Psoas muscle (tissue), 8 donors: ENCODE data around the gene PYCR2. TPM values are rescaled to one million over a fixed set of nuclear protein-coding genes. Genes with fewer than 3 reads are reported as not detected.

Experiments used
- ATAC-seq, 4 donors: fragments of 200-7000 bp; cut with Tn5 transposase; one replicate each; pipeline ENCODE4 v1.9.1; 2020; ENCODE audit warnings: moderate library complexity in 3 of 4, mild to moderate bottlenecking in 2 of 4
- DNase-seq, 2 donors: peaks; one replicate each; pipeline ENCODE4 v3.0.0-alpha.2; 2020
- H3K27ac ChIP-seq: fragments of 200-600 bp; one replicate; pipeline ENCODE4 v1.8.0; 2022
- H3K27me3 ChIP-seq, 3 donors: fragments of 200-600 bp in 1 of 3; one replicate each; pipeline versions ENCODE4 v1.6.1 to v1.8.0; 2013 to 2022; ENCODE audit warnings: low read length in 2 of 3, mild to moderate bottlenecking in 2 of 3, moderate library complexity in 1 of 3; ENCODE audit not compliant: insufficient read depth in 3 of 3
- H3K36me3 ChIP-seq, 2 donors: fragments of 200-600 bp in 1 of 2; one replicate each; pipeline versions ENCODE4 v1.6.1 to v1.8.0; 2013 to 2022; ENCODE audit warnings: low read depth in 1 of 2, mild to moderate bottlenecking in 1 of 2, moderate library complexity in 1 of 2; ENCODE audit not compliant: insufficient read depth in 1 of 2
- H3K4me1 ChIP-seq: fragments of 200-600 bp; one replicate; pipeline ENCODE4 v1.8.0; 2022
- H3K4me3 ChIP-seq: fragments of 200-600 bp; one replicate; pipeline ENCODE4 v1.8.0; 2022; ENCODE audit warnings: mild to moderate bottlenecking
- H3K9me3 ChIP-seq: fragments of 200-600 bp; one replicate; pipeline ENCODE4 v1.8.0; 2022
- CTCF ChIP-seq: fragments of 200-600 bp; IDR thresholded peaks from one replicate; pipeline ENCODE4 v1.8.0; 2022; ENCODE audit warnings: antibody characterized with exemption
- WGBS, 3 donors: extraction: QIAGEN DNeasy Blood & Tissue Kit; methylation state at CpG; one replicate each; pipeline versions ENCODE4 v1.1.6 to v1.1.7; 2013; 5-methylcytosine and 5-hydroxymethylcytosine counted together
- intact Hi-C, 2 donors: fragments of 100-400 bp; cut with DNase I; formaldehyde crosslinking; loops; one replicate each; pipeline versions ENCODE4 v1.11.0 to v1.14.2; 2022
- polyA plus RNA-seq, 3 donors: library from polyadenylated mRNA; stranded (reverse); fragments of 200-250 nt; gene quantifications; one replicate each; pipeline ENCODE4 v1.2.3, GENCODE V29; 2013
- total RNA-seq, 4 donors: library from RNA; stranded (reverse); fragmentation: NEBNext Ultra II Directional in 2 of 4; extraction: Animal tissue kit (Norgen Biotek cat#: 25700) in 2 of 4; gene quantifications; one replicate each; pipeline versions ENCODE4 v1.2.1 to v1.2.4, GENCODE V29; 2021 to 2023
- donor health status: healthy with polysubstance abuse.
- donor health status: DM: no; HTN: no; CAD: no; lungs with moderate emphysema.
- donor health status: Bipolar disorder and iron deficiency.
- donor health status: healthy.
- donor health status: DM: yes; HTN: yes; CAD: no.
- donor health status: DM: no; HTN: no; CAD: no.
- donor health status: DM: no; HTN: no; CAD: no.
- donor health status: DM: yes; HTN: yes; CAD: no.

PYCR2 gene
- total and polyA plus RNA-seq, 7 donors = 34.9 to 70.2 (median 52.0) TPM

DNA sequence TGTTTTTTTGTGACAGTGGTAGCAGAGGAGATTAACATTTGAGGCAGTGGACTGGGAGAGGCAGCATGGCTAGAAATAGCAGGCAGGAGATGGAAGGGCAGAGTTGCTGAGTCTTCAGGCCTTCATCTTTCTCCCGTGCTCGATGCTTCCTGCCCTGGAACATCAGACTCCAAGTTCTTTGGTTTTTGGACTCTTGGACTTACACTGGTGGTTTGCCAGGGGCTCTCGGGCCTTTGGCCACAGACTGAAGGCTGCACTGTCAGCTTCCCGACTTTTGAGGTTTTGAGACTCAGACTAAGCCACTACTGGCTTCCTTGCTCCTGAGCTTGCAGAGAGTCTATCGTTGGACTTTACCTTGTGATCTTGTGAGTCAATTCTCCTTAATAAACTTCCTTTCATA, 41.2 kb upstream of the PYCR2 start:
- Histone ChIP-seq H3K36me3 (no peaks in the 10 kb centered on the region), H3K9me3 (no peaks in the 10 kb centered on the region), H3K27me3 (peaks cover 0 to 5% (median 0%) of the 10 kb centered on the region in 3 donors), H3K4me3 (no peak overlapping the region), H3K27ac (no peak overlapping the region), H3K4me1 (no peaks in the 10 kb centered on the region)
- ATAC-seq = no peak
- DNase-seq = no peak
- intact Hi-C loops = no loop called here
- TF ChIP-seq CTCF = no peak
- WGBS, 3 donors = 49 to 69% (median 51%) methylated on average over 5 of the region's 5 CpGs

- ATAC-seq = no peak
- no peak for TF ChIP-seq CTCF
- 88 to 90% (median 90%) methylated on average over 15 of the region's 15 CpGs for WGBS, 3 donors
- Histone ChIP-seq H3K27ac (no peak overlapping the region), H3K36me3 (no peaks in the 10 kb centered on the region), H3K9me3 (no peaks in the 10 kb centered on the region), H3K4me3 (no peak overlapping the region), H3K27me3 (peaks cover 0 to 5% (median 0%) of the 10 kb centered on the region in 3 donors), H3K4me1 (no peaks in the 10 kb centered on the region)
- DNase-seq = no peak
- intact Hi-C loops = no loop called here
Observed at GRCh38 chr1:225963735-225964530, 39.9 kb upstream of the PYCR2 start.

GRCh38 chr1:225962440-225962975, 38.5 kb upstream of the PYCR2 start:
- no peaks in the 10 kb centered on the region for H3K9me3 ChIP-seq
- intact Hi-C loops = no loop called here
- ATAC-seq (peak in 2 of 4 donors; percentile 58 to 59), DNase-seq (peak in 1 of 2 donors; percentile 29)
- no peaks in the 10 kb centered on the region for H3K36me3 ChIP-seq
- H3K27me3 ChIP-seq = peaks cover 0 to 5% (median 0%) of the 10 kb centered on the region in 3 donors
- no peaks in the 10 kb centered on the region for H3K4me1 ChIP-seq
- WGBS, 3 donors = 31 to 36% (median 34%) methylated on average over 21 of the region's 21 CpGs
- TF ChIP-seq CTCF = peak; percentile 36
- no peak overlapping the region for H3K4me3 ChIP-seq
- H3K27ac ChIP-seq = no peak overlapping the region

DNA sequence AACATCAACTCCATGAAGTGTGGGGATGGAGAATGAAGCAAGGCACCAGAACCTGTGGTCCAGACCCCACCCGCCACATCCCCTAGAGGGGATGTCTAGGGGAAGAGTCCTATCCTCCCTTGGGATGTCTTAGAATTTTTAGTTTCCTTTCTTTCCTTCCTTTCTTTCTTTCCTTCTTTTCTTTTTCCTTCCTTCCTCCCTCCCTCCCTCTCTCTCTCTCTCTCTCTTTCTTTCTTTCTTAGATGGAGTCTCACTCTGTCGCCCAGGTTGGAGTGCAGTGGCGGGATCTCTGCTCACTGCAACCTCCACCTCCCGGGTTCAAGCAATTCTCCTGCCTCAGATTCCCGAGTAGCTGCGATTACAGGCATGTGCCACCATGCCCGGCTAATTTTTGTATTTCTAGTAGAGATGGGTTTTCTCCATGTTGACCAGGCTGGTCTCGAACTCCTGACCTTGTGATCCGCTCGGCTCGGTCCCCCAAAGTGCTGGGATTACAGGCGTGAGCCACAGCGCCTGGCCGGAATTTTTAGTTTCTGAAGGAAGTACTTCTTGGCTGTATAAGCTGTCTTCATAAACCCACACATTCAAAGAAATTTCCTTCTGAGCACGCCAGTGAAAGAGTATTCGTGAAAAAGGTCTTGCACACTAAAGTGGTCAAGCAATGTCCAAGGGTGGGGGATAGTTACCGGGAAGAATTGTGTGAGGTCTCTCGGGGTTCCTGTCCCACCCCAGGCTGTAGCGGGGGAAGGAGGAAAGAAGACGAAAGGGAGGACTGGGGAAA, 37.8 kb upstream of the PYCR2 start:
- DNase-seq = no peak
- H3K27ac ChIP-seq = no peak overlapping the region
- no peaks in the 10 kb centered on the region for H3K36me3 ChIP-seq
- H3K9me3 ChIP-seq = no peaks in the 10 kb centered on the region
- no peaks in the 10 kb centered on the region for H3K4me1 ChIP-seq
- H3K4me3 ChIP-seq = no peak overlapping the region
- intact Hi-C loops = no loop called here
- TF ChIP-seq CTCF = no peak
- peaks cover 0 to 5% (median 0%) of the 10 kb centered on the region in 3 donors for H3K27me3 ChIP-seq
- 66 to 73% (median 69%) methylated on average over 20 of the region's 20 CpGs for WGBS, 3 donors
- no peak for ATAC-seq
